HG03457 (cell line): ENCODE data around the gene TMSB4Y.

Source experiments
- ATAC-seq: cut with Tn5 transposase; IDR thresholded peaks from one replicate; pipeline ENCODE4 v1.9.1; 2021; ENCODE audit warnings: moderate number of reproducible peaks; ENCODE audit not compliant: unreplicated experiment

Gene TMSB4Y

DNA sequence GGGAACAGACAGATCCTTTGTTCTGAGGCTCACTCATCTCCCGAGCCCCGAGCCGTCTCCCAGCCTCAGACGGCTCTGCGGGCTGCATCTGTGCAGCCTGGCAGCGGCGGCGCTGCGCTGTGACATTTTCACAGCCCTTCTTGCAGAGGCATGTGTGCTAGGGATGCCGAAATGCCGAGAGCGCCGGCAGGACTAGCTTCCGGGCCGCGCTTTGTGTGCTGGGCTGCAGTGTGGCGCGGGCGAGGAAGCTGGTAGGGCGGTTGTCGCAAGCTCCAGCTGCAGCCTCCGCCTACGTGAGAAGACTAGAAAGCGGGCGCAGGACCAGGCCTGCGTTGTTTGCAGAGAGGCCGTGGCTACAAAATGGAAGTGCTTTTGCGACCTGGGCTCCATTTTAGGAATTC, at the start of gene TMSB4Y:
TSS of gene TMSB4Y (plus strand) at position 332 of the 401 bp plus-strand sequence.
- ATAC-seq: peak; percentile 85

DNA sequence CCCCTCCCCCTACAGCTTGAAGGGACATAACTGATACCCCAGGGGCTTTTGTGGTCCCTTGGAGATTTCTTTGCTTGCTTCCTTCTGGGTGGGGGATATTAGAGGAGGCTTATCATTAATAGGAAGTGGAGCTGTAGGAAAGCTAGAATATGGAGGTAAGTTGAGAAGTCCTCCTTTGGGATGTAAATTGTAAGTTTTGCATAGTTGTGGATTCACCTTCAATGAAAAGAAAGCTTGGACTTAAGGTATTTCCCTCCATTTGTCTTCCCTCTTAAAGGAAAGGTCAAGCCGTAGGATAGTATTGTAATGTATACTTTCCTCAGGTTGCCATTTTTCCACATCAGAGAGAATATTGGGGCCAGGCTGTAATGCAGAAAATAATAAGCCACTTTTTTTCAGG, 39.5 kb upstream of the TMSB4Y start:
- no peak for ATAC-seq

DNA sequence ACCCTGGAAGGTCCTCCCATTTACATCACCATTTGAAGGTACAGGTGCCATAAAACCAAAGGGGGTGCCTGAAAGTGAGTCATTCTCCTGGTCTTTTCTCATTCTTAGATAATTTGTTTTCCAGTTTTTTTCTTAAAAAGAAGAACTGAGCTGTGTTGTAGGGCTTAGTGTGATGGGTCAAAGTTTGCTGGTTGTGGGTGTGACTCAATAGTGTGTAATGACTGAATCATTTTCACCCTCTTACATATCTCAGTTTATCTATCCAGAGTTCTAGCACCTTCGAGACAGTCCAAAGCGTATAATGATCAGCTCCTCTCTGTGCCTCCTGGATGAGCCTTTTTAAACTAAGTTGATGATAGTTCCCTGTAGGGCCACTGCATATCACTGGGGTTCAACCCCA, 32.6 kb upstream of the TMSB4Y start:
- no peak for ATAC-seq

DNA sequence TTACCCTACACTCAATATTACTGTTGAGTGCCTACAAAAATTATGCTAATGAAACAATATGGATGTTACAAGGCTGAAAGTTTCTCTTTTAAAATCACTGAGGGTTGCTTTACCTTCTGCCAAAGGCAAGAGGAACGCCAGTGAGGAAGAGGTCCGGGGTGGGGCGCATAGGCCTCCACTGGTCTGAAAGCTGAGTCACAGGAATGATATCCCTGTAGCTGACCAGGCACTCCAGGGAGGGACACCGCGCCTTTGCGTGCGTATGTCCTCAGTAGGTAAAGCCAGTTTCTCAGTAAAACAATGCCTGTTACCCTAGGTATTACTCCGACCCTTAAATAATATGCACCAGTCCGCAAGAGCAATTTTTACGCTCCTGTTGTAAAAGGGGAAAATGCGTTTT, 1.4 kb upstream of the TMSB4Y start:
- ATAC-seq: no peak

DNA sequence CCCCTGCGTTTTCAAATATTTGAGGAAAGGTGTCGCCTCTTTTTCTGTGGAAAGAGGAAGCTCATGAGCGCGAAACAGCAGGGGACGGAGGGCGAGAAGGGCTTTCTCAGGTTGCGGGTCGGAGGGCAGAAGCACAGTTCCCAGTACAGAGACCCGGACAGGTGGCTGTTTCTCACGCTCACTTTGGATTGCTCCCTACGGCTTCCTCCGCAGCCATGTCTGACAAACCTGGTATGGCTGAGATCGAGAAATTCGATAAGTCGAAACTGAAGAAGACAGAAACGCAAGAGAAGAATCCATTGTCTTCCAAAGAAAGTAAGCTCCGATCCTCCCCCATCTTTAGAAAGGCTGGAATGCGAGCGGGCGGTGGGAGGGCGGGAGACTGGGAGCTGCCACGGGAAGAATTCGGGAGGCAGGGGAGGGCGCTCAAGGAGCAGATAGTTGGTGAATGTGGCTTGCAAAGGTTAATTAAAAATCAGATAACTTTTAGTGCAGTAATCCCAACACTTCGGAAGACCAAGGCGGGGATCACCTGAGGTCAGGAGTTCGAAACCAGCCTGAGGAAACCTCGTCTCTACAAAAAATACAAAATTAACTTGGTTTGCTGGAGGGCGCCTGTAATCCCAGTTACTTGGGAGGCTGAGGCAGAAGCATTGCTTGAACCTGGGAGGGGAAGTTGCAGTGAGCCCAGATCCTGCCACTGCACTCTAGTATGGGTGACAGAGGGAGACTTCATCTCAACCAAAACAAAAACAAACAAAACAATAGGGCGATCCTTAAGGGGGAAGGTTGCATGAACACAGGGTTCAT, 627 bp downstream of the TMSB4Y start:
- ATAC-seq: no peak

DNA sequence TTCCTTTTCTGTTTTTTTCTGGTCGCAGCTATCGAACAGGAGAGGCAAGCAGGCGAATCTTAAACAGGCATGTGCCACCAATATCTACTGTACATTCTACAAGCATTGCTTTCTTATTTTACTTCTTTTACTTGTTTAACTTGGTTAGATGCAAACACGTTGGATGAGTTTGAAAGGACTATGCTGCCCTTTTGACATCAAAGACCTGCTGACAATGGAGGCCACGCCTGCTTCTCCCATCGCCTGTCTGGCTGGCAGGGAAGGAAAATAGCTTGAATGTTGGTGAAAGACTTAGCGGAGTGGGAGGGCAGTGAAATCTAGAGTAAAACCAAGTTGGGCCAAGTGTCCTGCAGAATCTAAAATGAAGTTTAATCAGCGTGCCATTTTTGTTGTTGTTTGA, 1.5 kb downstream of the TMSB4Y start:
- no peak for ATAC-seq

DNA sequence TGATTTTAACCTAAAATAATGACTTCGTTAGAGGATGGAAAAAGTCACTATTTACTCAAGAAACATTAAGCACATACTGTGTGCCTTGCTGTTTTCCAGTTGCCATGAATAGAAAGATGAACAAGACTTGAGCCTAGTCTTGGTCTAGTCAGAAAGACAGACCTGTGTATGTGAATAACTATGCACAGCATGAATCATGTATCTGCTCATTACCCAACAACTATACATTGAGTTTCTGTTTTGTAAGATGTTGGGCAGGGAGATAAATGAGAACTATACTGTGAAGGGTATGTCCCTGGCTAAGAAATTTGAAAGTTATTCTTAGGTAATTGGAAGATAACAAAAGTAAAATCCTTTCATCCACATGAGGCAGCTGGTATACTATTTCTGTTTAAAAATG, 4.3 kb downstream of the TMSB4Y start:
- no peak for ATAC-seq

DNA sequence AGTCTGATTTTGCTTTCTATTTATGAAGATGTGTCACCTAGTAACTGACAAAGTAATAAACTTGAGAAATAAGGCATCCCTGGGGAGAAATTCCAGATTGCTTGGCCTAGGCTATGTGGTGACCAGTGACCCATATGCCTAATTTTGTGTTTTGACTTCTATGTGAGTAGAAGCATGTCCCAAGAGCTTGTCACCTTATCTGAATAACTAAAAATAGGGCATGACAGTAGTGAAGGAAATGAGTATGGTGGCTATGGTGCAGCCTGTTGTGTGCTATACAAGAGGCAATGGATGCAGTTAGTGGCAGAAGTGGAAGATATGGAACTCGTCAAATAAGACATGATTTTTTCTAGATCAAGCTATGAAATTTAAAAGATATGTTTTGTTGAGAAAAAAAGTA, 15.3 kb downstream of the TMSB4Y start:
- no peak for ATAC-seq

DNA sequence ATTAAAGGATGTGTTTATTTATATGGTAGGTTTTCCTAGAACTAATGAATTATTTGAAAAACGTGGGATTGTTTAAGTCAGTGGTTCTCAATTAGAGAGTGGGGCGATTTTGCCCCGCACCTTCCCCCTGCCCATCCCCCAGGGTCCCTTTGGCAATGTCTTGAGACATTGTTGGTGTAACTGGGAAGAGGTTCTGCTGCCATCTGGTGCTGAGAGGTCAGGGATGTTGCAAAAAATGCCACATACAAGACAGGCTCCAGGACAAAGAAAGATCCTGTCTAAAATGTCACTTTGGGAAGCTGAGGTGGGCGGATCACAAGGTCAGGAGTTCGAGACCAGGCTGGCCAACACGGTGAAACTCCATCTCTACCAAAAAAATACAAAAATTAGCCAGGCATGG, 25.8 kb downstream of the TMSB4Y start:
- no peak for ATAC-seq

DNA sequence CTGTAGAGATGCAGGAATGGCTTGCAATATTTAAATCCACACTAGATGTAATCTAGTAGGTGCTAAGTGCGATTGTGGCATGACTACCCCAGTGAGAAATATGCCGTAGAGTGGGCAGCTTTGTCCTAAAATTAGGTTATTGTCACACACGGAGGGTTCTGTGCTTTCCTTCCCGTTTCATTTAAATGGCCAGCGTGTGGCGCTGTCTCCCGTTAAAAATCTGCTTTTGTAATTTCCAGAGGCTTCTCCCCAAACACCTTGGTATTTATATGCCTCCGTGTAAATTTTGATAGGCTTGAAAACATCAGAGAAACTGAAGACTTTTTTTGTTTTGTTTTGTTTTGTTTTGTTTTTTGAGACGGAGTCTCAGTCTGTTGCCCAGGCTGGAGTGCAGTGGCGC, 34.9 kb downstream of the TMSB4Y start:
- ATAC-seq: no peak

DNA sequence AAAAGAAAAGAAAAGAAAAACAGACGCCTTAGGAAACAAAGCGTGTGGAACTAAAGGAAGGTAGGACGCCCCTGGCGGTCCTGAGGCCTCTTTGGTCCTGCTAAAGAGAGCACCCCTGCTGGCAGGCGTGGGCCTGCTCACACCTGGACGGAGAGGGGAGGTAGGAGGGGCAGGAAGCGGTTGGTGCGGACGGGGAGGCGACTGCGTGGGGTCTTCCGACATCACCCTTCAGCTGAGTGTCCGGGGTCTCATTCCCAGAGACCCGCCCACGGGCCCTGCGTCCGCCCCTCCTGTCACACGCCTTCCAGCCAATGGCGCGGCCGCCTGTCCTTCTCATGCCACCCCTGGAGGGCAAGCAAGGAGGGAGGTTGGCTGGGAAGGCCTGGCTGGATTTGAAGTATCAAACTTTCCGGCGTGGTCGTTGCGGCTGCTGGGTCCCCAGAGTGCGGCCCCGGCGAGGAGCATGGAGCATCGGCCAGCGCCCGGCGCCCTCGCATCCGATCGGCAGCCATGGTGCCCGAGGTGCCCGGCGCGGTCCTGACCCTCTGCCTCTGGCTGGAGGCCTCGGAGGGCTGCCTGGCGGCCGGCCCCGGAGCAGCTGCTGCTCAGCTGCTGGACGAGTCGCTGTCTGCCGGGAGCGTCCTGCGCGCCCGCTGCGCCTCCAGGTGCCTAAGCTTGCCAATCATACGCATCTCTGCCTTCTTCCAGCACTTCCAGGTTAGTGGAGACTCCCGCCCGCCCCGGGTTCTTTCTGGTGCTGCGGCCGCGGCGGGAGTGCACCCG, 47.8 kb downstream of the TMSB4Y start:
- peak; percentile 92 for ATAC-seq

DNA sequence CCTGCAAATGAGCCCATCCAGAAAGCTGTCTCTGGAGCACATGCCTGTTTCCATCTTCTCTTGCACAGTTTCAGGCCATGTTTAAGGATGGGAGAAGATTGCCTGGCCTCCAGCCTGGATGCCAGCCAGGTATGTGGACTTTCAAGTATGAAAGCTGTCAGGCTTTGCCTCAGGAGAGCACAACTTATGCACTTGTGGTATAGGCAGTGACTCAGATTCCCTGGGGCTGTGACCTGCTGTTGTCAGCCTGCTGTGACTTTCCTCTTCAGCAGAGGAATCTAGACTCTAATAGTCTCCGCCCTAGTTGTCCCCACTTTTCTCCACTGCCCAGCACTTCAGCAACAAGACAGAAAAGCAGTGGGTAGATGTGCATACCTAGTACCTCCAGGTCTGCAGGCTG, 51.0 kb downstream of the TMSB4Y start:
- ATAC-seq: no peak
